ENCODE results near the gene CDIPT.

- TF ChIP-seq CTCF (conservative IDR thresholded peaks at IDR 0.05; ENCODE audit: low read depth, low read length): no peak
- no peak for TF ChIP-seq EZH2 (IDR thresholded peaks at IDR 0.05; ENCODE audit: low read length, unreplicated experiment)
Observed at GRCh38 chr16:29910819-29911675, 48.0 kb upstream of the CDIPT start.
